HG03175 (cell line): ENCODE measurements around the gene NME5.

Experiments
- ATAC-seq: cut with Tn5 transposase; IDR thresholded peaks from one replicate; pipeline ENCODE4 v1.9.1; 2021; ENCODE audit warnings: mild to moderate bottlenecking, moderate library complexity; ENCODE audit not compliant: unreplicated experiment

The NME5 gene

DNA sequence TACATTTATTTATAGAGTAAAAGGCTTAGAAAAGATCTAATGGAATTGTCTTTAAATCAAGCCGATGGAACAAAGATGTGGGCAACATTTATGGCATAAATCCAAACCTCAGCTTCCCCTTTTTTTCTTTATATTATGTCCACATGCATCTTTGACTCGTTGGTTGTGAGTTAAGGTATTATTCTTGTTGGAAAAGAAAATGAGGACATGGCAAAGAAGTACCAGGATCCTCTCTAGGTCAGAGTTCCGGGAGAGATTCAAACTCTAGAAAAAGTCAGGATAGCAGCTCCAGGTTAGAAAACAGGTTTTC lies 508 bp upstream of the NME5 start:
- ATAC-seq = no peak

DNA sequence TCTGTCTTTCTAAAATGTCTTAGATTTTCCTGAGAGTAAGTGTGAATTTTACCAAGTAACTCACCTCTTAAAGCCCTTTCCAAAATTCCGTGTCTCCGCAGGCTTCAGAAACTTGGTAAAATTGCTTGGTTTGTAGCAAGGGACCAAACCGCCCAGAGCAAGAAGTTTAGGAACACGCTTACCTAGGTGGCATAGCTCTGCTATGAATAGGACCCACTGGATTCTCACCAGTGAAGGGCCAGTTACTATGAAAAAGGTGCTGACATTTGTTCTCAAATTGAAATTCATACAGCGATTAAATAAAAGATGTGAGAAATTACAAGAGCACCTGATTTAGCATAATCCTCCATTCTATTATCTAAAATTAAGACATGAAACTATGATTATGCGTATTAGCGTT lies 6.7 kb downstream of the NME5 start:
- no peak for ATAC-seq

DNA sequence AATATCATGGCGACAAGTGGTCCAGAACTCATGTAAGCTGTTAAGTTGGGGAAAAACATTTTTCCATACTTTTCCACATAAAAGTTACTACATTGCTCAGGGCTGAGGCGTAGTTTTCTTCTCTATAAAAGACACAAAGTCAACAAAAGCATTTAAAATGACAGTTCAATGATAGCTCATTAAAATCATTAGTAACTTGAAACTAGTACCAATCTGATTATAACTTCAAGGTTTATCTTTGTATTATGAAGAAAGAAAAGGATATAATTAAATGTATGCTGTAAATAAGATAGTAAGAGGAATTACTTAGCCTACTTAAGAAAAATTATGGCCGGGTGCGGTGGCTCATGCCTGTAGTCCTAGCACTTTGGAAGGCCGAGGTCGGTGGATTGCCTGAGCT lies 9.9 kb downstream of the NME5 start:
- no peak for ATAC-seq

DNA sequence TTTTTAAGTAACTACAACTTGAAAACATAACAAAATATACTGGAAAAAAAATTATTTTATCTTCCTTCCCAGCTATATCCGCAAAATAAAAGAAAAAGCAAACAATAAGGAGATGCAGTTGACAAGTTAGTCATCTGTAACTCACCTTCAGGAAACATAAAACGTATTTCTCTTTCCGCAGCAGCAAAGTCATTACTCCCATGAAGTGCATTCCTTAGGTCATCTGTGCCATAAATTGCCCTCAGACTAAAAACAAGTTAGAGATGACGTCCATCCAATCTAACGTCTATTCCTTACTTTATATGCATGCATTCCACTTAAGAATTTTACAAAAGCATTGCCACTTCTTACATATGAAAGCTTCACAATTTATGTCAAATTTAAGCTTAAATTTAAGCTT lies 10.9 kb downstream of the NME5 start:
- no peak for ATAC-seq

DNA sequence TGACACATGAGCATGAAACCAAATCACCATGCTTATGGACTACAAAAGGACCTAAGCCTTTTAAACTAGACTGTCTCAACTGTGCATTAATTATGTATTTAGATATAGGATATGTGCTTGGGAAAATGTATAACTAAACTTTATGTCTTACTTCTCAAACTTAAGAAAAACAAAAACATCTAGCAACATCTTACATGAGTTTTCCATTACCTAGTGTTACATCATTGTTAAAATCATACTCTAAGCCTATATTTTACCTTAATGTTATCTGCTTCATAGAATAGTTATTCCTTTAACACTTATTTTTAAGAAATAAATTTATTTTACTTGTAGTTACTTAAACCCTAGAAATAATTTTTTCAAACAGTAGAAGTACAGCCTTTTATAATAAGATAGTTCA lies 24.0 kb downstream of the NME5 start:
- no peak for ATAC-seq

DNA sequence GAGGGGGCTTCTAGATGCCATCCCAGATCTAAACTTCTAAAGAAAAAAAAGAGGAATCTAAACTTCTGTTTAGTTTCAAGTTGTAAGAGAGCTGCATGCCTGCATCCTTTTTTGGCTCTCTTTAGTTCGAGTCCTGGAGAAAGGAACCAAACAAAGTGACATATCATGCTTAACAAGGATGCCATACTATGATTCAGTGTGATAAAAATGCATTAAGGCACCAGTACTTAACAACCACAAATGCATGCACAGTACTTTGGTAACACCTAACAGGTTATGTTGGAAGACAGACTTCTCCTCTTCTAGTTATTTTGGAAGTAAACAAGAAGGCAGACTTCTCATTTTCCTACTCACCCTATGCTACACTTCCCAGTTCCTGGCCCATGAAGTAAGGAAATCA lies 27.3 kb downstream of the NME5 start:
- ATAC-seq = no peak

DNA sequence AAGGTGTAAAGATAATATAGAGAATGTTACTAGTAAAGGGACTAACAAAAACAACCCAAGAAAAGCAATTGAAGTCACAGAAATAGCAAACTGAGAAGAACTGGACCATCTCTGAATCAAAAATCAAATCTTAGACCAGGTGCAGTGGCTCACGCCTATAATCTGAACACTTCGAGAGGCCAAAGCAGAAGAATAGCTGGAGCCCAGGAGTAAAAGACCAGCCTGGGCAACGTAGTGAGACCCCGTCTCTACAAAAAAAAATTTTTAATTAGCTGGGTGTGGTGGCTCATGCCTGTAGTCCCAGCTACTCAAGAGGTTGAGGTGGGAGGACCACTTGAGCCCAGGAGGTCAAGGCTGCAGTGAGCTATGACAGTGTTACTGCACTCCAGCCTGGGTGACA lies 28.0 kb downstream of the NME5 start:
- ATAC-seq = no peak

DNA sequence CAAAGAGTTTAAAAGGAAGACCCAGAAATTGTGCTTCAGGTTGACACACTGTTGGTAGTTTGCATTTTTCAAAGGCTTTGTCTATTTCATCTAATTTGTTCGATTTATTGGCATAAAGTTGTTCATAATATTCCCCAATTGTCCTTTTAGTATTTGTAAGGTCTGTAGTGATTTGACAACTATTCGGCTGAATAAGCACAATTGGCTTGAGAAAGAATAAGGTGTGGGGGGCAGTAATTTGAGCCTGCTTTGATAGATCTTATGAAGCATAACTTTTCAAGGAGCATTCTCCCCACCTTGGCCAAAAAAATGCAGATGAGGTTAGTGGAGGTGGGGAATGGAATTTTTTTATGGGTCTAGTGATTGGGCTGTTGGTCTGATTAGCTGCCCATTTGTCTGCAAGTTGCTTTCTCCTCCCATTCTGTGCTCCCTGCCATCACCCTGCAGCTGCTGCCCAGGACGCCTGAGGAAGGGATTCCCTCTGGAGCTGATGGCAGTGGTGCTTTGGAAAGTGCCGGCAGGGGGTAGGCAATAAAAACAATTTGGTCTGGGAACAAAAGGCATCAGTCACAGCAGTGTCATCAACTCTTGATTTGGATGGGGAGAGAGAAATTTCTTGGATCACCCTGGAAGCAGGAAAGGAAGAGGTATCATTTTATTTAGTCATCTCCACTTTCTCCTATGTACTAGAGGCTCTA lies 28.8 kb downstream of the NME5 start:
- ATAC-seq = no peak

DNA sequence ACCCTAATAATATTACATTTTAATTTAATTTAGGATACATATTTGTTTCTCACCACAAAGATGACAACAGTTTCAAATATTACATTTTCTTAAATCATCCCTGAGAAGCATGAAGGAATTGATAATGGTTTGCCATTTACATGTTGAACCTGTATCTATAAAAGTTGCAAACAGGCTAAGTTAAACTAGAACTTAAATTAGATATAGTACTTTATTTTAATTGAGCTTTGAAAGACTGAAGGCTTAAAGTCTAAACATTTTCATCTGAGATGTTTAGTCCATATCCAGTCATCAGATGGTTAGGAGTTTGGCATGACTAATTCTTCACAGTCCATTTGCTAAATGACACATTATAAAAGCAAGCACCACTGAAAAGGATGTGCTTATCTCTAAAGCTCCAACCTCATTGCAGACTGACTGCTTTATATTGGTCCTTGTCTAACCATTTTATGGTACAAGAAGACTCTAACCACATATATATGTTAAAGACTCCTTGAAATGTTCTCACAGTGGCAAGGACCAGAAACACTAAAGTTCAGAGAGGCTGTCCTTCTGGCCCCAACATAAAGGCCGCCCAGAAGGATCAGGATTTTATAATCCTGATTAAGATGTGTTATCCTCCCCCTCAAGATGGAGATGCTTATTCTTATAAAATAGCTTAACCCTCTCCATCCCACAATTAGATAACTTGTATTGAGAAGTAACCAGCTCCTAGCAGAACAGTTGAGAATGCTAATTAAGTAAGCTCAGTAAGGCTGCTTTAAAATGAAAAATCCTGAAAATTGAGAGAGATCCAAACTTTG lies 29.6 kb downstream of the NME5 start:
- ATAC-seq = no peak

DNA sequence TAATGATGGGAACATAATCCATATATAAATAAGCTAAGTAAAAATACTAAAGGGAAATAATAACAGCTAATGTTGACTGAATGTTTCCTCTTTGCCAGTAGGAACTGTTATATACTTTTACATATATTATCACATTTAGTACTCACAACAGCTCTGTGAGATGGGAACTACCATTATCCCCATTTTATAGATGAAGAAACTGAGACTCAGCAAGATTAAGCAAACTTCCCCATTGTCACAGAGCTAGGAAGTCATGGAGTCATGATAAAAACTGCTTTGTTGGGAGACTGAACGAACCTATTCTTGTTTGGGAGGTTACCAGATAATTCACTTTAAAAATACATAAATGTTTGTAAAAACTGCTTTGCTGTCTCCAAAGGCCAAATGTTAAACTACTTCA lies 32.0 kb downstream of the NME5 start:
- ATAC-seq = no peak

DNA sequence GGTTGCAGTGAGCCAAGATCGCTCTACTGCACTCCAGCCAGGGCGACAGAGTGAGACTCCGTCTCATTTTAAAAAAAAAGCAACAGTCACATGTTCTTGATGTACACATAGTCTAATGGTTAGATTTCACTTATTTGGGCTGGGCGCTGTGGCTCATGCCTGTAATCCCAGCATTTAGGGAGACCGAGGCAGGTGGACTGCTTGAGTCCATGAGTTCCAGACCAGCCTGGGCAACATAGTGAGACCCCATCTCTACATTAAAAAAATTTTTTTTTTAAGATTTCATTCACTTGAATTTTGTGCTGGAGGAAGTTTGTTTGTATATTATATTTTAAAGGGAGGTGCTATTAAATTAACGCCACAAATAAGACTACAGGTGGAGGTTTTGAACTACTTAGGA lies 33.5 kb downstream of the NME5 start:
- ATAC-seq = no peak

DNA sequence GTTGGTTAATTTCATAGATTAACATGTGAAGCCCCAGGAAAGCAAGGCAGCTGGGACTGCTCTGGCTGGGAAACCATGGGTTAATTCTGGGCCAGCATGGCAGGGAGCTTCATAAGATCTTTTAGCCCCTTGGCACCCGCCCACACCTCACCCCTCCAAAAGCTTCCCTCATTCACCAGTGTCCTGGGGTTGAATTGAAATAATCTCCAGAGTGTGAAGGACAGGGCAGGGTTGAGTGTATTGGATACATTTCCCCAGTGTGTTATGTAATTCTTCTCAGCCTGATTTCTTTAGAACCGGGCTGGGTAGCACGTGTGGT lies 36.0 kb downstream of the NME5 start:
- ATAC-seq = no peak

DNA sequence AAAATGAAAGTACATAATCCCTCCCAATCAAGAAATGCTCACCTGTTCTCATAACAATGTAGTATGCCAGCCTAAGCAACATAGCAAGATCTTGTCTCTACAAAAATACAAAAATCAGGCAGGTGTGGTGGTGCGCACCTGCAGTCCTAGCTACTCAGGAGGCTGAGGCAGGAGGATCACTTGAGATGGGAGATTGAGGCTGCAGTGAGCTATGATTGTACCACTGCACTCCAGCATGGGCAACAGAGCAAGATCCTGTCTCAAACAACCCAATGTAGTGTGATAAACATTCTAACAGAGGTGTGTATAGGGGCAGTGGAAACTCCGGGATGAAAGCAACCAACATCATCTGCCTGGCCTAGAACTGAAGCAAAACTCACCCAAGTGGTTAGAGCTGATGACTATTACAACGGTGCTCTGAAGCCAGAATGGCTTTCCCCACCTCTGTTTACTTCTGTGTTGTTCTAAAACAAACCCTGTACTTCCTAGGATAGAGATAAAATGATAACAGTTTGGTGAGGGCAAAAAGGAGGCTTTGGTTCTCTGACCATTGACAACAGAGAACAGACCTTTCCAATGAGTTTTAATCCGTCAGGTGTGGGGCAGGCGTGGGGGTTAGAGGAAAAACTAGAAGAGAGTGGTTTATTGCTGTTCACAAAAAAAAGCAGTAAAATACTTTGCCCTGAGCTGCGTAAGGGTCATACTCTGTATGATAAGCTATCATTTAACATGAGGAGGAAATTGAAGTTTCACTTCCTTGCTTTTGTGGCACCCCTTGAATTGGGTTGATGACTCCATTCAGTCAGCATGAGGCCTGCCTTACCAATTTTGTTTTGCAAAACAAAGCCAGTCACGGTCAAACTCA lies 36.5 kb downstream of the NME5 start:
- peak; percentile 47 for ATAC-seq

DNA sequence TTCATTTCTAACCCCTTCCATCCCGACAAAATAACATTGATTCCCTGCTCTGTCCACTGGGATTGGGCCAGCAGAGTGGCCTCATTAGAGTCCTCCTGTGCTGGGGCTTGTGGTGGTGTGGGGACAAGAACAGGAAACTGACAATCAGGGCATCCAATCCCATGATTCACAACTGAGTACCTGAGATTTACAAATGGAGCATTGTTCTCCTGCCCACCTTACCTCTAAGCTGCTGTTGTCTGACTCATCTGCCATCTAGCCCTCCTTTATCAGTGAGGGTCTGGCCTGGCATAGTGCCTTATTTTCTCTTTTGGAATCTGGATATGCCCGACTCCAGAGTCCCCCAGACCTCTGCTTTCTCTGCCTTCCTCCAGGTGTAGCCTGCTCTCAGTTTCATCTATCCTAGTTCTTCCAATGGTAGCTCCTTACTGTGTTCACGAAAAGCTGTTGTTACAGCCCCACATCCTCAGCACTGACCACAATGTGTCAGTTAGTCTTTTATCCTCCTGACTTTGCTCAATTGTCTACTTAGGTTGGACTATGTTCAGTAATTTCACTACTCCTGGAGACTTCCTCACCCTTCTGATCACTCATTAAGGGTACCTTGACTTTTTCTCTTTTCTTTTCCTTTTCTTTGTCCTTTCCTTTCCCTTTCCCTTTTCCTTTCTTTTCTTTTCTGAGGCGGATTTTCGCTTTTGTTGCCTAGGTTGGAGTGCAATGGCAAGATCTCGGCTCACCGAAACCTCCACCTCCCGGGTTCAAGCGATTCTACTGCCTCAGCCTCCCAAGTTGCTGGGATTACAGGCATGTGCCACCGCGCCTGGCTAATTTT lies 42.0 kb downstream of the NME5 start:
- no peak for ATAC-seq

DNA sequence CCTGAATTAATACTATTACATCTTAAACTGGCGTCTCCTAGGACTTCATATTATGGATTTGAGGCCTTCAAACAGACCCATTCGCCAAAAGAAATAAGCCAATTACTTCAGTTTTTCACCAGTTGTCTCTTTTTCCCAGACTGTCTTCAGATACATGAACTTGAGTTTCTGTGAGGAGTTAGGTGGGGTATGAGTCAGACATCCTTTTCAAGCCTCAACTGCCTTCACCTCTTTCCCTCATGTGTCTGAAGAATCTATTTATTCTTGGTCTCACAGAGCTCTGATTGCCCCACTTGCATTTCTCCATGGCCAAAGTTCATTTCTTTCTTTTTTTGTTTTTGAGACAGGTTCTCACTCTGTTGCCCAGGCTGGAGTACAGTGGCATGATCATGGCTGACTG lies 42.9 kb downstream of the NME5 start:
- ATAC-seq = no peak

DNA sequence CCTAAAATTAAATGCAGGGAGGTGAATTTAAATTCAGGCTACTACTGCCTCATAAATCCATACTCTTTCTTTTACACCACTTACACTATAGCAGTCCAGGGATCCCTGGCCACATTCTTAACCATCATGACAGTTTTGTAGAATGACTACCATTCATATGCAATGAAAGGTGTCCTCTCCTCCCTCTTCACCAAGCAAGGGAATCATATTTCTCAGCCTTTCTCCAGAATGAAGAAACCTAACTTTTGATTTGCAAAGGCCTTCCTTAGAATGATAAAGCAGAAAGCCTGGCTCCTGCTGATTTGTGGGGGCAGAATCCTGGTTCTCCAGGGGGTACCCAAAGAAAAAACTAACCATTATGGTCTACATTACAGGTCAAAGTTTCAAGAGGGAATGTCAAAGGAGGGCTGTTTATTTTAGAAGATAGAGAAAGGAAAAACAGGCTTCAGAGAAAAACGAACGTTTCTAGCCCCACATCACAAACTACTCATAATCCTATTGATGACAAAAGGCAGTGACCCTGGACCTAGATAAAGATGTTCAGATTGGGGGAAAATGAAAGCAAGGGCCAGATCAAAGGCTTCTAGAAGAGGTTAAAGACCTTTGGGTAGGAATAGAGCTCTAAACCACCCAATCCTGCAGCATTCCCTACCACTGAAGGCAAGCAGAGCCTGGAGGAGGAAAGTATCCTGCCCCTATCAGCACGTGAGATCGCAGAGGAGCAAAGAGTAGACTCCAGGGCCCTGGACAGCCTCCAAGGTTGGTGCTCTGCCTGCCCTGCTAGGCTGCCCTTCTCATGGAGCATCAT lies 43.9 kb downstream of the NME5 start:
- ATAC-seq = no peak

DNA sequence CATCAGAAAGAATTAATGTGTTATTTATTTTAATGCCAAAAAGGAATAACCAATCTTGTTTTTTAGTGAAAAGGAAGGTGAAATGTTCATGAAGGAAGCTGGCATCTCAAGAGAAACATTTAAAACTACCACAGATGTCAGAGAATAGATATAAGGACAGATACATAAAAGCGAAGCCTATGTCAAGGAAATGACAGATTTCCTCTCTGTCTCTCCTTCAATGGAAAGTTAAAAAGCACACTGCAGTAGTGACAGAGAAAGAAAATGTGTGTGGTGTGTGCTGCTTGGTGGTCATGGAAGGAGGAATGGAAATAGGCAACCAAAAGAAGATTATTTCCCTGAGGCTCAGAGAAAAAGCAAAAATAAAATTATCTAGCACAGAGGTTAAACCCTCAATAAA lies 46.2 kb downstream of the NME5 start:
- ATAC-seq = no peak

DNA sequence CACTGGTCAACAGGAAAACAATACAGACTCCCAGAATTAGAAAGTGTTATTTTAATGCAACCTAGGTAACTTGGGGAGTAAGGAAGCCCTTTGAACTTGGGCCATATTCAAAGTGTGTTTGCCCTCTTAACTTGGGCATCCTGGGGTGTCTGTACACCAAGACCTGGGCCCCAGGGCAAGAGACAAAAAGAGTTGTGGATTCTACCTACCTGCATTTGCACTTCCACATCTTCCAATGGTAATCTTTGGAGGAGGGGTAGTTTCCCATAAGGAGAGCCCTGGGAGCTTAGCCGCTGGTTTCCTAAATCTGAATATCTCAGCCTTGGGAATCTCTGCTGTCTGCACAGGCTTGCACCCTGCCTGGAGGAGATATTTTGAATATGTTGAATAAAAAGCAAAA lies 46.9 kb downstream of the NME5 start:
- no peak for ATAC-seq

DNA sequence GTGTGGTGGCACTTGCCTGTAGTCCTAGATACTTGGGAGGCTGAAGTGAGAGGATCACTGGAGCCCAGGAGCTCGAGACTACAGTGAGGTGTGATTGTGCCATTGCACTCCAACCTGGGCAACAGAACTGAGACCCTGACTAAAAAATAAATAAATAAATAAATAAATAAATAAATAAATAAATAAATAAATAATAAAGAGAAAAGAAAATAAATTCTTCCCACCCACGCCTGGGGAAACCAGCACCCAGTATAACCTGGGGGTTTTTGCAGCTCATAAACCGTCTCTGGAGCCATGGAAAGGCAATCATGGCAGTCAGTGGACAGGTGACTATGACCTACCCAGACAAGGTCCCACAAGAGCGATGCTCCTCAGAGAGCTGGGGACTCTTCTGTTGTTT lies 47.5 kb downstream of the NME5 start:
- no peak for ATAC-seq

DNA sequence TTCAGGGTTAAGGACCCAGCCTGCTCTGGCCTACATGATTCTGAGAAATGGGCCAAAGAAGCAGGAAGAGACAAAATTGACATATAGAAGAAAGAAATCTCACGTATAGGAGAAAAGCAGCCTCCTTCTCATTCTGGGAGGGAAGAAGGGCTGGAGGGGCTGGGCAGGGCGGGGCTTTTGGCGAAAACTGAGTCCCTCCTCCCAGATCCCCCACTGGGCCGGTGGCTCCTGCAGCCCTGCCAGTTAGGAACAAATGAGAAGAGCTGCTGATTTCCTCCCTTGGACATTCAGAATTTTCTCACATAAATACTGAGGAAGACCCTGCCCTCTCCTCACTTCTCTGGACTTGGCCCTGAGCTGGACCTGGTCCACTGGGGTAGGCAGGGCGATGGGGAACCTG lies 55.5 kb downstream of the NME5 start, which contains the start of gene WNT8A:
WNT8A (plus strand) TSS at position 332 of the 400 bp plus-strand sequence. CDS start 95 bp downstream, outside the sequence.
- no peak for ATAC-seq
